ENCODE results near the gene BTBD7.

DNA sequence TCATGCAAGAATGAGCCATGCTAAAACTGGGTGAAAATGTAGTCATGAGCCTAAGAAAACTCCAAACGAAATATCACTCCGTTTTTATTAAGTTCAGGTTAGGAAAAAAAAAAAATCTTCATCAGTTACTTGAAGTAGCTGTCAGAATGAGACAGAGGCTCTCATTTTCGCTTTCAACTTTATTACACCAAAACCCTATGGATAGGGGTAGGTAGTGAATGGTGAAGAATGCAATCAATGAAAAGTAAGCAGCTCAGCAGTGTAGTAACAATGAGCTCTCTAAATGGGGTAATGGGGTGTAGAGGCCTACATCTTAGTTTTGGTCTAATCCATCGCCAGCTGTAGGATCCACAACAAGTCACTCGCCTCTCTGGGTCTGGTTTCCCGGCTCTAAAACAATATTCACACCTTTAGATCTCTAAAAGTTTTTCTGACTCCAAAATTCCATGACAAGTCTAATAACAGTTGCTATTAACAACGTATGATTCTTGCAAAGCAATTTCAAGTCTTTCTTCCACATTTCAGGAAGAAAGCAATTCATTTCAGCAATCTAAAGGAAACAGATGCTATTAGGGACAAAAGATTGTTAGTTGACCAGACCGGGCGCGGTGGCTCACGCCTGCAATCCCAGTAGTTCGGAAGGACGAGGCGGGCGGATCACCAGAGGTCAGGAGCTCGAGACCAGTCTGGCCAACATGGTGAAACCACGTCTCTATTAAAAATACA is 1.7 kb downstream of the BTBD7 start:
- TF ChIP-seq, protein P1, sequence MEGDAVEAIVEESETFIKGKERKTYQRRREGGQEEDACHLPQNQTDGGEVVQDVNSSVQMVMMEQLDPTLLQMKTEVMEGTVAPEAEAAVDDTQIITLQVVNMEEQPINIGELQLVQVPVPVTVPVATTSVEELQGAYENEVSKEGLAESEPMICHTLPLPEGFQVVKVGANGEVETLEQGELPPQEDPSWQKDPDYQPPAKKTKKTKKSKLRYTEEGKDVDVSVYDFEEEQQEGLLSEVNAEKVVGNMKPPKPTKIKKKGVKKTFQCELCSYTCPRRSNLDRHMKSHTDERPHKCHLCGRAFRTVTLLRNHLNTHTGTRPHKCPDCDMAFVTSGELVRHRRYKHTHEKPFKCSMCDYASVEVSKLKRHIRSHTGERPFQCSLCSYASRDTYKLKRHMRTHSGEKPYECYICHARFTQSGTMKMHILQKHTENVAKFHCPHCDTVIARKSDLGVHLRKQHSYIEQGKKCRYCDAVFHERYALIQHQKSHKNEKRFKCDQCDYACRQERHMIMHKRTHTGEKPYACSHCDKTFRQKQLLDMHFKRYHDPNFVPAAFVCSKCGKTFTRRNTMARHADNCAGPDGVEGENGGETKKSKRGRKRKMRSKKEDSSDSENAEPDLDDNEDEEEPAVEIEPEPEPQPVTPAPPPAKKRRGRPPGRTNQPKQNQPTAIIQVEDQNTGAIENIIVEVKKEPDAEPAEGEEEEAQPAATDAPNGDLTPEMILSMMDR (IDR thresholded peaks at IDR 0.05) = no peak
- no peak for TF ChIP-seq POLR2A (IDR thresholded peaks at IDR 0.05)
